ENCODE measurements around the gene ENTHD1. TPM values are rescaled to one million over a fixed set of nuclear protein-coding genes. Genes with fewer than 3 reads are reported as not detected.
A peak's percentile ranks its signal among the peaks of the same experiment; 100 is the strongest.

Gene ENTHD1
- total RNA-seq, 1 donor from 2014 or later = not detected

GRCh38 chr22:39785232-39785631 is 108.3 kb downstream of the ENTHD1 start:
- H3K27me3 ChIP-seq (ENCODE audit: control insufficient read depth, insufficient read depth, low read length) = peaks cover 2% of the 10 kb centered on the region
- no peak for TF ChIP-seq CTCF (IDR thresholded peaks at IDR 0.05; ENCODE audit: insufficient read depth, low read length, severe bottlenecking)
- no peaks in the 10 kb centered on the region for H3K36me3 ChIP-seq (ENCODE audit: control insufficient read depth, insufficient read depth, low read length)
- FAIRE-seq (no peak), DNase-seq (ENCODE audit: low read depth) (no peak)
- no peak overlapping the region for H3K4me3 ChIP-seq (ENCODE audit: low read depth, low read length)

GRCh38 chr22:39777716-39778454 is 115.7 kb downstream of the ENTHD1 start:
- Histone ChIP-seq H3K36me3 (ENCODE audit: control insufficient read depth, insufficient read depth, low read length) (no peaks in the 10 kb centered on the region), H3K27me3 (ENCODE audit: control insufficient read depth, insufficient read depth, low read length) (peaks cover 2% of the 10 kb centered on the region), H3K4me3 (ENCODE audit: low read depth, low read length) (no peak overlapping the region)
- DNase-seq (ENCODE audit: low read depth) (no peak), FAIRE-seq (no peak)
- TF ChIP-seq CTCF (IDR thresholded peaks at IDR 0.05; ENCODE audit: insufficient read depth, low read length, severe bottlenecking) = no peak

GRCh38 chr22:39776295-39777009 is 117.1 kb downstream of the ENTHD1 start:
- no peak for TF ChIP-seq CTCF (IDR thresholded peaks at IDR 0.05; ENCODE audit: insufficient read depth, low read length, severe bottlenecking)
- Histone ChIP-seq H3K27me3 (ENCODE audit: control insufficient read depth, insufficient read depth, low read length) (peaks cover 2% of the 10 kb centered on the region), H3K4me3 (ENCODE audit: low read depth, low read length) (no peak overlapping the region), H3K36me3 (ENCODE audit: control insufficient read depth, insufficient read depth, low read length) (no peaks in the 10 kb centered on the region)
- FAIRE-seq = no peak
- DNase-seq (ENCODE audit: low read depth) = no peak

GRCh38 chr22:39773976-39774539 is 119.5 kb downstream of the ENTHD1 start:
- no peak for FAIRE-seq

DNA sequence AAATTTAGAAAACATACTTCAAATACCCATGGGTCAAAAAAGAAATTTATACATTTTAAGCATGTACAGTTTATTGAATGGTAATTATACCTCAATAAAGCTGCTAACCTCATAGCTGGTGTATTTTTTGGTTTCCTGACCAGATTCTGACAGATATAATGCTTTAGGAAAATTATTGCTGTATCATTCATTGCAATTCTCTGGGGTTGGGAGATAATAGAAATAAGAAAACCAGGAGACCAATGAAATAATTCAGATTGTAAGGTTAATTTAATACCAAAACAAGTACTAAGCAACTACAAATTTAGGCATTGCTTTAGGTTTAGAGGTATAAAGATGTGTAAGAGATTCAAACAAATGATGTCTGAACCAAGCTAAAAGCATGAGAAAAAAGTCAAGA is 120.1 kb downstream of the ENTHD1 start:
- DNase-seq (ENCODE audit: low read depth) = no peak
- no peak overlapping the region for H3K4me3 ChIP-seq (ENCODE audit: low read depth, low read length)
- TF ChIP-seq CTCF (IDR thresholded peaks at IDR 0.05; ENCODE audit: insufficient read depth, low read length, severe bottlenecking) = no peak
- peaks cover 2% of the 10 kb centered on the region for H3K27me3 ChIP-seq (ENCODE audit: control insufficient read depth, insufficient read depth, low read length)
- FAIRE-seq = no peak
- H3K36me3 ChIP-seq (ENCODE audit: control insufficient read depth, insufficient read depth, low read length) = no peaks in the 10 kb centered on the region

More at GRCh38 chr22:39773976-39774539, 119.5 kb downstream of the ENTHD1 start:
- peak; percentile 18 for DNase-seq (ENCODE audit: low read depth)
- peaks cover 2% of the 10 kb centered on the region for H3K27me3 ChIP-seq (ENCODE audit: control insufficient read depth, insufficient read depth, low read length)
- H3K4me3 ChIP-seq (ENCODE audit: low read depth, low read length) = no peak overlapping the region
- no peak for TF ChIP-seq CTCF (IDR thresholded peaks at IDR 0.05; ENCODE audit: insufficient read depth, low read length, severe bottlenecking)
- no peaks in the 10 kb centered on the region for H3K36me3 ChIP-seq (ENCODE audit: control insufficient read depth, insufficient read depth, low read length)
